ENCODE measurements around the gene KIF17. TPM values are rescaled to one million over a fixed set of nuclear protein-coding genes. Genes with fewer than 3 reads are reported as not detected.

The KIF17 gene
- total and polyA plus RNA-seq, 2 of the 8 experiments (the other 6 are each of a cell fraction or from before 2014, with no cell fraction given): 6.9 to 10.4 TPM

DNA sequence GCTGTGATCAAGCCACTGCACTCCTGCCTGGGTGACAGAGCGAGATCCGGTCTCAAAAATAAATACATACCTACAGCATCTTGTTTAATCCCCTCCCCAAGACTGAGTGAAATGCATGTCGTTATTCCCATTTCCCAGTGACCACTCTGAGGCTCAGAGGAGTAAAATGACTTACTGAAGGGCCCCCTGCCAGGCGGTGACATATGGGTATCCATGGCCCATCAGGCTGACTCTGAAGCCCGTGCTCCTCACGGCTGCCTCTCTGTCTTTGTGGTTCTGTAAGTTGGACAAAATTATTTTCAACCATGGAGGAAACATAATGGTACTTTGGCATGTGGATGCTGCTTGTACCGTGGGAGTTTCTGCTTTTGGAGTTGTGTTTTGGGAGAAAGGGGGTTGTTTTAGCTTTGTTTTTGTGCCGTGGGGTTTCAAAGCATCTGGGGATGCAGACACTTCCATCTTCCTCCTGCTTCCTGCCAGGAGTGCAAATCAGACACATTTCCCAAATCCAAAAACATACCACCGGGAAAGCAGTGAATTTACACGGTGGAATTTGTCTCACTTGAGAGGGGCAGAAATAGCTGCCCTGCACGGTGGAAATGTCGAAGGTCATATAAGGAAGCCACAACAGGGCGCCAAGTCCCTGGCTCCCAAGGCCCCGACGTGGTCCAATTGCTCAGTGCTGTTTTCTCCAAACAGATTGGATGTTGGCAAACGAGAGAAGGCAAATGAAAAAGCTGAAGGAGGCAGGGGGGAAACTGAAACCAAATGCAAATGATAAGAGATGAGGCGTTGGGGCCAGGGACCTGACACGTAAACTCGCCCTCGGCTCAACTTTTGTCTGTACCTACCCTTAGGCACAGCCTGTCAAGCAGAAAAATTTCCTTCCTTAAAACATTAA is 101.6 kb downstream of the KIF17 start:
- H3K9ac ChIP-seq (replicated peaks in 1 of 4; ENCODE audit: extremely low read depth in 1 of 4, low read depth in 3 of 4, low read length in 3 of 4): no peak overlapping the region
- peak overlapping the region; percentile 80; the same call in 1 of the 2 replicates for H4K8ac ChIP-seq (ENCODE audit: extremely low read depth, insufficient read depth, low read length)
- no peak overlapping the region for H3K4me2 ChIP-seq (ENCODE audit: insufficient read depth in 1 of 2, low read depth in 2 of 2, low read length in 2 of 2)
- no peak overlapping the region for H4K91ac ChIP-seq (replicated peaks; ENCODE audit: insufficient read length, low read length)
- no peak overlapping the region for H2BK15ac ChIP-seq (ENCODE audit: low read length)
- H3K27me3 ChIP-seq (replicated peaks in 1 of 4; ENCODE audit: control insufficient read depth in 3 of 4, extremely low read depth in 1 of 4, insufficient read depth in 3 of 4, low read length in 3 of 4): no peaks in the 10 kb centered on the region
- CTCF ChIA-PET (ENCODE audit: partially characterized antibody): interaction anchor here (0.9 to 1.5 kb wide), 2 partner anchors 14 to 17 kb away, joined by 3 to 5 read pairs; partner anchors contain the start of gene PINK1
- H4K5ac ChIP-seq (ENCODE audit: insufficient read length, low read depth, low read length): no peak overlapping the region
- H3K14ac ChIP-seq (ENCODE audit: insufficient read length): no peak overlapping the region
- H3K4me3 ChIP-seq (ENCODE audit: extremely low read depth in 1 of 4, insufficient read depth in 2 of 4, low read depth in 3 of 4, low read length in 4 of 4): no peak overlapping the region
- 0 out of 2 replicates have a peak overlapping the region, but pooled peaks have one; percentile 50 for H2BK12ac ChIP-seq (ENCODE audit: low read depth, low read length)
- no peaks in the 10 kb centered on the region for H3K23me2 ChIP-seq (ENCODE audit: low read depth, low read length)
- no peak overlapping the region for H2BK120ac ChIP-seq (replicated peaks; ENCODE audit: low read depth, low read length)
- H3K18ac ChIP-seq (ENCODE audit: extremely low read depth, low read length): no peak overlapping the region
- peak overlapping the region; percentile 61; the same call in 1 of the 2 replicates for H2BK20ac ChIP-seq (ENCODE audit: low read length)
- WGBS, 2 experiments (ENCODE audit: extremely low coverage in 1 of 2, insufficient coverage in 1 of 2, insufficient read length in 1 of 2, insufficient replicate concordance in 2 of 2, low coverage in 1 of 2, low lambda C conversion rate in 2 of 2, missing lambda C conversion rate in 1 of 2): 82% methylated on average over 20 of the region's 20 CpGs; no CpG with 5 or more reads in 1 of the 2 experiments
- H3K79me1 ChIP-seq (ENCODE audit: low read depth, low read length): no peaks in the 10 kb centered on the region
- POLR2A ChIA-PET (ENCODE audit: partially characterized antibody): no interaction called here
- no peak overlapping the region for H3K4ac ChIP-seq (replicated peaks; ENCODE audit: insufficient read length, low read depth, low read length)
- H2BK5ac ChIP-seq (ENCODE audit: low read depth, low read length): no peak overlapping the region
- H3K27ac ChIP-seq (ENCODE audit: low read depth, low read length): no peak overlapping the region
- FAIRE-seq (no peak), DNase-seq (ENCODE audit: low read depth in 1 of 2, low spot score in 2 of 2) (no peak)
- H3K79me2 ChIP-seq (ENCODE audit: control insufficient read depth in 1 of 2, insufficient read depth in 2 of 2, low read length in 2 of 2): no peaks in the 10 kb centered on the region
- H3K56ac ChIP-seq (replicated peaks; ENCODE audit: insufficient read length, low read depth, low read length): no peak overlapping the region
- no peak overlapping the region for H2AK5ac ChIP-seq (ENCODE audit: low read depth, low read length)
- H3K23ac ChIP-seq (ENCODE audit: insufficient read length): no peak overlapping the region
- no peaks in the 10 kb centered on the region for H3K9me3 ChIP-seq (ENCODE audit: insufficient read depth in 2 of 2, low read depth in 1 of 2, low read length in 1 of 2)
- H3K36me3 ChIP-seq (ENCODE audit: control insufficient read depth in 2 of 4, insufficient read depth in 4 of 4, low read length in 3 of 4): no peaks in the 10 kb centered on the region
- H3K4me1 ChIP-seq (replicated peaks in 1 of 4; ENCODE audit: control insufficient read depth in 3 of 4, insufficient read depth in 4 of 4, low read length in 3 of 4): peaks cover 0 to 5% (median under 1%) of the 10 kb centered on the region in 4 experiments; a peak in 3 of 7 replicates
- no peak overlapping the region for H2AFZ ChIP-seq (ENCODE audit: low read length)
- no peaks in the 10 kb centered on the region for H4K20me1 ChIP-seq (replicated peaks in 1 of 2; ENCODE audit: control insufficient read depth in 1 of 2, insufficient read depth in 2 of 2, low read length in 2 of 2)
- TF ChIP-seq POU5F1 (IDR thresholded peaks at IDR 0.05; ENCODE audit: low read depth, low read length) (no peak), RFX5 (IDR thresholded peaks at IDR 0.05; ENCODE audit: borderline replicate concordance, low read depth, low read length) (no peak), TEAD4 (IDR thresholded peaks at IDR 0.05; ENCODE audit: low read depth, low read length) (no peak), EGR1 (IDR thresholded peaks at IDR 0.05; ENCODE audit: borderline replicate concordance, low read depth, low read length) (no peak), CTBP2 (IDR thresholded peaks at IDR 0.05; ENCODE audit: borderline replicate concordance, insufficient read depth, insufficient read length, low read length) (no peak), SRF (IDR thresholded peaks at IDR 0.05; ENCODE audit: low read depth, low read length) (no peak), KDM5A (IDR thresholded peaks at IDR 0.05; ENCODE audit: low read length) (no peak), CEBPB (IDR thresholded peaks at IDR 0.05; ENCODE audit: low read depth, low read length) (no peak)
- TF ChIP-seq, protein P1, sequence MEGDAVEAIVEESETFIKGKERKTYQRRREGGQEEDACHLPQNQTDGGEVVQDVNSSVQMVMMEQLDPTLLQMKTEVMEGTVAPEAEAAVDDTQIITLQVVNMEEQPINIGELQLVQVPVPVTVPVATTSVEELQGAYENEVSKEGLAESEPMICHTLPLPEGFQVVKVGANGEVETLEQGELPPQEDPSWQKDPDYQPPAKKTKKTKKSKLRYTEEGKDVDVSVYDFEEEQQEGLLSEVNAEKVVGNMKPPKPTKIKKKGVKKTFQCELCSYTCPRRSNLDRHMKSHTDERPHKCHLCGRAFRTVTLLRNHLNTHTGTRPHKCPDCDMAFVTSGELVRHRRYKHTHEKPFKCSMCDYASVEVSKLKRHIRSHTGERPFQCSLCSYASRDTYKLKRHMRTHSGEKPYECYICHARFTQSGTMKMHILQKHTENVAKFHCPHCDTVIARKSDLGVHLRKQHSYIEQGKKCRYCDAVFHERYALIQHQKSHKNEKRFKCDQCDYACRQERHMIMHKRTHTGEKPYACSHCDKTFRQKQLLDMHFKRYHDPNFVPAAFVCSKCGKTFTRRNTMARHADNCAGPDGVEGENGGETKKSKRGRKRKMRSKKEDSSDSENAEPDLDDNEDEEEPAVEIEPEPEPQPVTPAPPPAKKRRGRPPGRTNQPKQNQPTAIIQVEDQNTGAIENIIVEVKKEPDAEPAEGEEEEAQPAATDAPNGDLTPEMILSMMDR (IDR thresholded peaks at IDR 0.05; ENCODE audit: control extremely low read depth in 1 of 3, insufficient read depth in 1 of 3, low read depth in 1 of 3, low read length in 3 of 3): no peak
